Central memory CD4-positive, alpha-beta T cell (primary cell): ENCODE results near the gene MRPS27.

Source experiments
- DNase-seq: peaks from one replicate; pipeline ENCODE4 v3.0.0; 2022

Gene MRPS27

DNA sequence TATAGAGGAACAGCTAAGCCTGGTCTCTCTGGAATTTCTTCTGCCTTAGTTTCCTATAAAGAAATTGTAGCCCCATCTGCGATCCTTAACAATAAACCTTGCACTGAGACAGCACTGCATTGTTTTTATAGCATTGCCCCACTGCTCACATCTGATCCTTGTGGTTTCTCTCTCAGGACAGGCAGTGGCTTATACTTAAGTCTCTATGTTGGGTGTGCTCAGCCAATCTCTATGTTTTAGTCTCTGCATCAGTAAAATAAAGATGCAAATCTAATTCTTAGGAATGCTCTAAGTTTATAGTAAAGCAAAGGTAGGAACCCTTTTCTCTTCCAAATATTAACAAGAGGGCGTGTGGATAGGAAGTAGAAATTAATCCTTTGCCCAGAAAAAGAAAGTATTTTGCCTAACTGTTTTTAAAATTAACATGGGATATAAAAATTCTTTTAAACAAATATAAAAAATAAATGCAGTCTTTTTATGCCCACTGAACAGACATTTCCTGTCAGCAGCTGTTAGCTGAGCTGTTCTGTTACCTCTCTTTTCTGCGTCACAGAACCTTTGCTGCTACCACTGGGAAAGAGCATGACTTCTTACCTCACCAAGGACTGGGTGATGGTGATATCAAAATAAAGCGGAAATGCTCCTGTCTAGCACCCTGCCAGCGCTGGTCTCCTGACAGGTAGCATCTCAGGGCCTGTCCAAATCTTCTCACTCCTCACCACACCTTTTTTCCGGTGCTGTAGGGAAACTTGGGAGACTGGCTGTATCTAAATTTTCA lies 29.5 kb downstream of the MRPS27 start:
- DNase-seq, result no peak

GRCh38 chr5:72288924-72289323 lies 31.1 kb downstream of the MRPS27 start:
- no peak for DNase-seq

DNA sequence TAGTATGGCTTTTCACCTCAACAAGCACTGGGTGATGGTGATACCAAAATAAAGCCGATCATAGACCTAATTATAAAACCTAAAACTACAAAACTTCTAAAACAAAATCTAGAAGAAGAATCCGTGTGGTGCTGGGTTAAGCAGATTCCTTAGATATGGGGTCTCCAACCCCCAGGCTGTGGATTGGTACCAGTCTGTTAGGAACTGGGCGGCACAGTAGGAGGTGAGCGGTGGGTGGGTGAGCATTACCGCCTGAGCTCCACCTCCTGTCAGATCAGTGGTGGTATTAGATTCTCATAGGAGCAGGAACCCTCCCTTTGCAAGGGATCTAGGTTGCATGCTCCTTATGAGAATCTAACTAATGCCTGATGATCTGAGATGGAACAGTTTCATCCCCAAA lies 33.2 kb downstream of the MRPS27 start:
- no peak for DNase-seq

DNA sequence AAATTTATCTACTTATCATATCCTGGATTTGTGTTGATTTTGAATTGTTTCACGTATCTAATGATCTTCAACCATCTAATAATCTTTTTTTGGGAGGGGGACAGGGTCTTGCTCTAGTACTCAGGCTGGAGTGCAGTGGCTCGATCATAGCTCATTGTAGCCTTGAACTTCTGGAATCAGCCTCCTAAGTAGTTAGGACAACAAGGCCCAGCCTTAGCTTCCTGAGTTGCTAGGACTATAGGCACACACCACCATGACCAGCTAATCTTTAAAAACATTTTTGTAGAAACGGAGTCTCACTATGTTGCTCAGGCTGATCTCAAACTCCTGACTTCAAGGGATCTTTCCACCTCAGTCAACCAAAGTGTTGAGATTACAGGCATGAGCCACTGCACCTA lies 34.6 kb downstream of the MRPS27 start:
- no peak for DNase-seq

- DNase-seq, result no peak
Observed at GRCh38 chr5:72284559-72285423, 35.2 kb downstream of the MRPS27 start.

DNA sequence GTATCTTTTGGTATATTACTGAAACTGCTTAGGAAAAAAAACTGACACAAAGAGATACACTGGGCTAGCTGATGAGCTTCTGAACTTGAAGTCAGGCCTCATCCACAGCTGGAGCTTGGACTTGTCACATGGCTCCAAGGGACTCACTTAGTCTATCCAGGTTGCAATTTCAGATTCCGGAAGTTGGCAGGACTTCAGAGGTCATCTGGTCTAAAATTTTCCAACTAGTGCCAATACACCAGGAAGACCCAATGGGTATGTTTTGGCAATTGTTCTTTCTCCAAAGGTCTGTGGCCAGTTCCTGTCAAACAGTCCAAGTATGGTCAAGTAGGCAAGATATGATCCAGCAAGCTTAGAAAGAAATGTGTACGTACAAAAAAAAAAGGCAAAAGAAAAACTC lies 36.7 kb downstream of the MRPS27 start:
- no peak for DNase-seq

- no peak for DNase-seq
Observed at GRCh38 chr5:72282878-72283277, 37.2 kb downstream of the MRPS27 start.

GRCh38 chr5:72281764-72282499 lies 38.1 kb downstream of the MRPS27 start:
- DNase-seq, result no peak

- DNase-seq, result no peak
Observed at GRCh38 chr5:72281430-72281763, 38.6 kb downstream of the MRPS27 start.

- no peak for DNase-seq
Observed at GRCh38 chr5:72280581-72281069, 39.4 kb downstream of the MRPS27 start.

DNA sequence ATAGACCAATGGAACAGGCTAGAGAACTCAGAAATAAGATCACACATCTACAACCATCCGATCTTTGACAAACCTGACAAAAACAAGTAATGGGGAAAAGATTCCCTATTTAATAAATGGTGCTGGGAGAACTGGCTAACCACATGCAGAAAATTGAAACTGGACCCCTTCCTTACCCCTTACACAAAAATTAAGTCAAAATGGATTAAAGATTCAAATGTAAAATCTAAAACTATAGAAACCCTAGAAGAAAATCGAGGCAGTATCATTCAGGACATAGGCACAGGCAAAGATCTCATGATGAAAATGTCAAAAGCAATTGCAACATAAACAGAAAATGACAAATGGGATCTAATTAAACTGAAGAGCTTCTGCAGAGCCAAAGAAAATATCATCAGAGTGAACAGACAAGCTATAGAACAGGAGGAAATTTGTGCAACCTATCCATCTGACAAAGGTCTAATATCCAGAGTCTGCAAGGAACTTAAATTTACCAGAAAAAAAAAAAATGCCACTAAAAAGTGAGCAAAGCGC lies 43.8 kb downstream of the MRPS27 start:
- DNase-seq, result no peak

DNA sequence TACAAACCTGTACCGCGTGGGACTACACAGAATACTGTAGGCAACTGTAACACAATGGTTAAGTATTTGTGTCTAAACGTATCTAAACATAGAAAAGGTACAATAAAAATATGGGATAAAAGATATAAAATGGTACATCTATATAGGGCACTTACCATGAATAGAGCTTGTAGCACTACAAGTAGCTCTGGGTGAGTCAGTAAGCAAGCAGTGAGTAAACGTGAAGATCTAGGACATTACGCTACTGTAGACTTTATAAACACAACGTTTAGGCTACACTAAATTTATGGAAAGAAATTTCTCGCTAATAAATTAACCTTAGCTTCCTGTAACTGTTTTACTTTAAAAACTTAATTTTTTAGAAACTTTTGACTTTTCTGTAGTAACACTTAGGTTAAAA lies 46.5 kb downstream of the MRPS27 start:
- no peak for DNase-seq

DNA sequence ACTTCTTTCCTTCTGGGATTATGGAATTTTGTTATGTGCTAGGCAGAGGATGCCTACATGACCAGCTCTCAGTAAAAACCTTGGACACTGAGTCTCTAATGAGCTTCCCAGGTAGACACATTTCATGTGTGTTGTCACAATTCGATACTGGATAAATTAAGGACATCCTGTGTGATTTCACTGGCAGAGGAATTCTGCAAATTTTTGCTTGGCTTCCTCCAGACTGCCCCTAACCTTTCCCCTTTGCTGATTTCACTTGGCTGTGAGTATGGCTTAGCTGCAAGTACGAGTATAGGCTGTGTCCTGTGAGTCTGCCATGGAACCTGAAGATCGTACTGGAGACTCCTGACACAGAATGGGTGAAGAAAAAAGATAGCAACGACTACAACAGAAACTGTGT lies 47.6 kb downstream of the MRPS27 start:
- DNase-seq, result no peak

- no peak for DNase-seq
Observed at GRCh38 chr5:72271702-72272101, 48.3 kb downstream of the MRPS27 start.

GRCh38 chr5:72270037-72270436 lies 50.0 kb downstream of the MRPS27 start:
- no peak for DNase-seq

- DNase-seq, result no peak
Observed at GRCh38 chr5:72269411-72269780, 50.6 kb downstream of the MRPS27 start.

DNA sequence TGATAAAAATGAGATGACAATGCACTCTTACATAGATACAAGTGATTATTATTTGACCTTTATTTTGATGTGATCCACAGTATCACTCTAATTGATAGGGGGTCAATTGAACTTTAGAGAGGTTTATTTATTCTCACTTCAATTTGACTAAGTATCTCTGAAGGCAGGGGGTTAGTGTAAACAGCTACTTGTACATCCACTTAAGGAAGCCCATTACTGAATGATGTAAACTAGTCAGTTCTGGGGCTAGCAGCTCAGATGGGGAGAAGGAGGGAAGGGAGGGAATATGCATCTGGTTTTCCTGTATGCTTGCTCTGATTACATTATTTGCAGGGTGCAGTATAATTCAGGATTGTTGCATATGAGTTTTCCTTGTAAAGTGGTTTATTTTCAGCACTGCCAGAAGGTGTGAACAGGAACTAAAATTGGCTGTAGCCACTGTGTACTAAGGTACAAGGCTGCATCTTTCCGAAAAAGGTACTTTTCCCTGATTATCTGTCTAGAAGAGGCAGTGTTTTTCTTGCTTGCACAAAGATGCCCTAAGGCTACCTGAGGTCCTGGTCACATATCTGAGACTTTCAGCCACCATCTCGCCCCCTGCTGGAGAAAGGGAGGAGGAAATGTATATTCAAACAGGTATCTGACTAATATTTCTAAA lies 51.2 kb downstream of the MRPS27 start:
- peak; percentile 14 for DNase-seq

DNA sequence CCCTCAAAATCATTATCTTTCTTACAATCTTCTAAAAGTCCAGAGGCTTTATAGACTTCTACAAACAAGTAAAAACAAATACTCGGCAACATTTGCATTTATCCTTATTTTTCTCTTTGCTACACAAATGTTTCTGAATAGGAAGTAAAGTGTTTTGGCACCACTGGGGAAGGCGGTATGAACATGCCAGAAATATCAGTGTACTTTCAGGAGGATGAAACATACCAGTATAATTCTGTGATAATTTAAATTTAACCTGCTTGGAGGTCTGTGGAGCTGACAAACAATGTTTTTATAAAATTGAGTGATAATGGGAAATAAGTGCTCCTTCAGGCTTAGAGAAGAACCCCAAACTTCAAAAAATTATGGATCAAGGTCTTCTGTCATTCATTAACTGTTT lies 51.8 kb downstream of the MRPS27 start:
- DNase-seq, result no peak

DNA sequence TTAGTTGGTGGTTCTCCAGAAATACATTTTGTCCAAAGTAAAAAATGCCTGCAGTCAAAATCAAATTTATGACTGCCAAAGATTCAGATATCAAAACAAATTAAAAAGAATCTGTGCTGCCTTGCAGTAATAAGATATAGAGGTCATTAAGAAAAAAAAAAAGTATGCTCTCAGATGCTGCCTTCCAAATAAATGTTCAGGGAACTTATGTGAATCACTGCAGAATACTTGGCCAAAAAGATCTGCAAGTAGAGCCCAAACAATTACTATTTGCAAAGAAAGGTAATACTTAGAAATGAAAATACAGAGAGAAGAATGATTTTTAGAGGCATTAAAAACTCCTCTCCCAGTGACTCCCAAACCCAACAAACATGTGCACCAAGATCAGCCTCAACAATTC lies 52.4 kb downstream of the MRPS27 start:
- DNase-seq, result no peak

GRCh38 chr5:72266862-72267261 lies 53.2 kb downstream of the MRPS27 start:
- DNase-seq, result no peak

GRCh38 chr5:72265032-72265877 lies 54.8 kb downstream of the MRPS27 start:
- DNase-seq, result no peak

DNA sequence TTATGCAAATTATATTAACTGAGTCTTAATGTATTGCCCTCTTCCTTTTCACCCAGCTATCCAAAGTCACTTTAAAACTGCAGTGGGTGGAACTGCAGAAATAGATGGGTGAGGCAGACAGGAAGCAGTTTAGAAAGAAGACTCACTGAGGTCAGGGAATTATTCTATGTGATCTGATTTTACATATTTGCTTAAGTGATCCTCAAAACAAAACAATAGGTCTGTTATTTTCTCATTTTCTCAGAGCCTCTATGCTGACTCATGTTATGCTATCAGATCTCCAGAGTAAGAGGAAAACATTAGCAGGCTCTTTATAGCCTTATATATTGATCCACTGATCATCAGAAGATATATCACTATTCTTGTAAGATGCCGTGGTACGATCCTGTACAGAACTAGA lies 63.5 kb downstream of the MRPS27 start:
- no peak for DNase-seq
